Tibial artery (tissue), 4 donors: Measurements from ENCODE around the gene RNU1-2.
"Not testable (repeated sequence)": the region's sequence is repeated elsewhere in the genome, so short reads cannot be mapped to it uniquely, and the experiment has no call there.

Source experiments
- DNase-seq, 2 donors: peaks; one replicate each; pipeline ENCODE4 v3.0.0-alpha.2; 2019
- H3K27ac ChIP-seq, 2 donors: fragments of 200-600 bp; sonication (generic) in 1 of 2; 1 replicate in 1 of 2; 2 replicates in 1 of 2; pipeline ENCODE4 v1.5.1; 2018 to 2019; ENCODE audit warnings: mild to moderate bottlenecking in 1 of 2
- H3K27me3 ChIP-seq, 2 donors: fragments of 200-600 bp; sonication (generic) in 1 of 2; one replicate each; pipeline versions ENCODE4 v1.5.1 to v1.6.0; 2016 to 2019
- H3K36me3 ChIP-seq, 3 donors: fragments of 200-600 bp; sonication (generic) in 2 of 3; one replicate each; pipeline ENCODE4 v1.5.1; 2016 to 2019; ENCODE audit warnings: mild to moderate bottlenecking in 2 of 3
- H3K4me1 ChIP-seq, 4 donors: fragments of 200-600 bp; sonication (generic) in 2 of 4; 1 replicate in 3 of 4; 2 replicates in 1 of 4; pipeline ENCODE4 v1.5.1; 2016 to 2019
- H3K4me3 ChIP-seq, 2 donors: fragments of 200-600 bp; sonication (generic) in 1 of 2; 1 replicate in 1 of 2; 2 replicates in 1 of 2; pipeline ENCODE4 v1.5.1; 2018 to 2019; ENCODE audit warnings: mild to moderate bottlenecking in 2 of 2
- H3K9me3 ChIP-seq, 3 donors: fragments of 200-600 bp; sonication (generic) in 1 of 3; one replicate each; pipeline ENCODE4 v1.5.1; 2016 to 2019
- CTCF ChIP-seq, 2 experiments: fragments of 200-600 bp in 1 of 2; fragments of 450-650 bp in 1 of 2; IDR thresholded peaks; one replicate each; pipeline ENCODE4 v1.5.1; 2017 to 2019; ENCODE audit warnings: antibody characterized with exemption in 2 of 2, mild to moderate bottlenecking in 1 of 2, moderate library complexity in 1 of 2
- intact Hi-C: fragments of 100-400 bp; cut with DNase I; formaldehyde crosslinking; loops from one replicate; pipeline ENCODE4 v1.15.0; 2023; ENCODE audit warnings: low total_unique reads

The RNU1-2 gene

GRCh38 chr1:16905868-16906702, 10.3 kb downstream of the RNU1-2 start:
- no peaks in the 10 kb centered on the region for H3K27me3 ChIP-seq
- intact Hi-C loops = no loop called here

GRCh38 chr1:16906873-16907272, 11.1 kb downstream of the RNU1-2 start:
- H3K27me3 ChIP-seq = no peaks in the 10 kb centered on the region
- H3K9me3 ChIP-seq = no peaks in the 10 kb centered on the region
- H3K4me3 ChIP-seq = no peak overlapping the region
- TF ChIP-seq CTCF (IDR thresholded peaks at IDR 0.05) = no peak
- H3K4me1 ChIP-seq = peaks cover 0 to 16% (median 9%) of the 10 kb centered on the region in 4 donors
- DNase-seq = peak in 1 of 2 donors; percentile 62
- intact Hi-C loops = no loop called here
- peak overlapping the region in 1 of 2 donors; percentile 92 for H3K27ac ChIP-seq
- no peaks in the 10 kb centered on the region for H3K36me3 ChIP-seq

More at GRCh38 chr1:16905868-16906702, 10.3 kb downstream of the RNU1-2 start:
- Histone ChIP-seq H3K4me1 (peaks cover 0 to 16% (median 9%) of the 10 kb centered on the region in 4 donors), H3K9me3 (no peaks in the 10 kb centered on the region), H3K4me3 (no peak overlapping the region), H3K27ac (peak overlapping the region; percentile 92 to 96), H3K36me3 (no peaks in the 10 kb centered on the region)
- peak in 1 of 2 donors; percentile 64 for DNase-seq
- TF ChIP-seq CTCF (IDR thresholded peaks at IDR 0.05) = no peak

- intact Hi-C loops = no loop called here
- Histone ChIP-seq H3K27me3 (no peaks in the 10 kb centered on the region), H3K4me1 (peaks cover 0 to 18% (median 6%) of the 10 kb centered on the region in 4 donors), H3K36me3 (no peaks in the 10 kb centered on the region), H3K4me3 (no peak overlapping the region), H3K27ac (no peak overlapping the region), H3K9me3 (no peaks in the 10 kb centered on the region)
- TF ChIP-seq CTCF (IDR thresholded peaks at IDR 0.05) = no peak
- DNase-seq = no peak
These were observed 12.3 kb downstream of the RNU1-2 start for GRCh38 chr1:16907870-16908758.

- intact Hi-C loops, H3K27me3 ChIP-seq, H3K4me3 ChIP-seq, H3K36me3 ChIP-seq, H3K9me3 ChIP-seq, H3K27ac ChIP-seq: not testable (repeated sequence)
- H3K4me1 ChIP-seq = peaks cover 0 to 28% (median 16%) of the 10 kb centered on the region in 4 donors
- DNase-seq = peak in 1 of 2 donors; percentile 71
These were observed 16.3 kb downstream of the RNU1-2 start for GRCh38 chr1:16911851-16912721.

GRCh38 chr1:16912742-16913141, 17.0 kb downstream of the RNU1-2 start:
- H3K27ac ChIP-seq, H3K4me3 ChIP-seq, intact Hi-C loops: not testable (repeated sequence)

More at GRCh38 chr1:16912742-16913141, 17.0 kb downstream of the RNU1-2 start:
- H3K4me1 ChIP-seq = peaks cover 0 to 28% (median 16%) of the 10 kb centered on the region in 4 donors
- not testable (repeated sequence) for H3K27me3 ChIP-seq, H3K9me3 ChIP-seq, H3K36me3 ChIP-seq
- peak; percentile 28 to 67 for DNase-seq
